ENCODE results near the gene SHISA9.

DNA sequence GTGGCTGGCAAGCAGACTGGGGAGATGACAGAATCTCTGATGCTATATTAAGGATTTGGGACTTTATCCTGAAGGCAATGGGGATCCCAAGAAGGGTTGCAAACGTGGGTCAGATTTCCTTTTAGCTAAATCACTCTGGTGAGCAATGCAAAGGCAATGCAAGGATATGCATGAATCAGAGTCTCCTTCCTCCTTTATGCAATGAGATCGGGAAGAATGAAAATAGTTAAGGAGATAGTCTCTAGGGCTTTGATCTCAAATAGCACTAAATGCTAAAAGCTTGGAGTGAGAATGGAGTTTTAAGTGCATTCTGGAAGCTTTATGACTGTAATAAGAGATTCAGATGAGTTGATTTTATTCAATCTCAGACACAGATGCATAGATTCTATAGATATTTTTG, 27.2 kb upstream of the SHISA9 start:
- TF ChIP-seq, protein P1, sequence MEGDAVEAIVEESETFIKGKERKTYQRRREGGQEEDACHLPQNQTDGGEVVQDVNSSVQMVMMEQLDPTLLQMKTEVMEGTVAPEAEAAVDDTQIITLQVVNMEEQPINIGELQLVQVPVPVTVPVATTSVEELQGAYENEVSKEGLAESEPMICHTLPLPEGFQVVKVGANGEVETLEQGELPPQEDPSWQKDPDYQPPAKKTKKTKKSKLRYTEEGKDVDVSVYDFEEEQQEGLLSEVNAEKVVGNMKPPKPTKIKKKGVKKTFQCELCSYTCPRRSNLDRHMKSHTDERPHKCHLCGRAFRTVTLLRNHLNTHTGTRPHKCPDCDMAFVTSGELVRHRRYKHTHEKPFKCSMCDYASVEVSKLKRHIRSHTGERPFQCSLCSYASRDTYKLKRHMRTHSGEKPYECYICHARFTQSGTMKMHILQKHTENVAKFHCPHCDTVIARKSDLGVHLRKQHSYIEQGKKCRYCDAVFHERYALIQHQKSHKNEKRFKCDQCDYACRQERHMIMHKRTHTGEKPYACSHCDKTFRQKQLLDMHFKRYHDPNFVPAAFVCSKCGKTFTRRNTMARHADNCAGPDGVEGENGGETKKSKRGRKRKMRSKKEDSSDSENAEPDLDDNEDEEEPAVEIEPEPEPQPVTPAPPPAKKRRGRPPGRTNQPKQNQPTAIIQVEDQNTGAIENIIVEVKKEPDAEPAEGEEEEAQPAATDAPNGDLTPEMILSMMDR (IDR thresholded peaks at IDR 0.05; ENCODE audit: low read depth, low read length, missing input control): no peak
- TF ChIP-seq SP1 (IDR thresholded peaks at IDR 0.05) (no peak), EGR1 (IDR thresholded peaks at IDR 0.05; ENCODE audit: low read depth in 2 of 2) (no peak), TAF1 (conservative IDR thresholded peaks at IDR 0.05) (no peak), FOXA1 (IDR thresholded peaks at IDR 0.05) (no peak), GABPA (IDR thresholded peaks at IDR 0.05 in 1 of 2, conservative IDR thresholded peaks at IDR 0.05 in 1 of 2) (no peak)
- TF ChIP-seq, protein P2, sequence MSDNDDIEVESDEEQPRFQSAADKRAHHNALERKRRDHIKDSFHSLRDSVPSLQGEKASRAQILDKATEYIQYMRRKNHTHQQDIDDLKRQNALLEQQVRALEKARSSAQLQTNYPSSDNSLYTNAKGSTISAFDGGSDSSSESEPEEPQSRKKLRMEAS (IDR thresholded peaks at IDR 0.05): no peak
- TF ChIP-seq, protein P3, sequence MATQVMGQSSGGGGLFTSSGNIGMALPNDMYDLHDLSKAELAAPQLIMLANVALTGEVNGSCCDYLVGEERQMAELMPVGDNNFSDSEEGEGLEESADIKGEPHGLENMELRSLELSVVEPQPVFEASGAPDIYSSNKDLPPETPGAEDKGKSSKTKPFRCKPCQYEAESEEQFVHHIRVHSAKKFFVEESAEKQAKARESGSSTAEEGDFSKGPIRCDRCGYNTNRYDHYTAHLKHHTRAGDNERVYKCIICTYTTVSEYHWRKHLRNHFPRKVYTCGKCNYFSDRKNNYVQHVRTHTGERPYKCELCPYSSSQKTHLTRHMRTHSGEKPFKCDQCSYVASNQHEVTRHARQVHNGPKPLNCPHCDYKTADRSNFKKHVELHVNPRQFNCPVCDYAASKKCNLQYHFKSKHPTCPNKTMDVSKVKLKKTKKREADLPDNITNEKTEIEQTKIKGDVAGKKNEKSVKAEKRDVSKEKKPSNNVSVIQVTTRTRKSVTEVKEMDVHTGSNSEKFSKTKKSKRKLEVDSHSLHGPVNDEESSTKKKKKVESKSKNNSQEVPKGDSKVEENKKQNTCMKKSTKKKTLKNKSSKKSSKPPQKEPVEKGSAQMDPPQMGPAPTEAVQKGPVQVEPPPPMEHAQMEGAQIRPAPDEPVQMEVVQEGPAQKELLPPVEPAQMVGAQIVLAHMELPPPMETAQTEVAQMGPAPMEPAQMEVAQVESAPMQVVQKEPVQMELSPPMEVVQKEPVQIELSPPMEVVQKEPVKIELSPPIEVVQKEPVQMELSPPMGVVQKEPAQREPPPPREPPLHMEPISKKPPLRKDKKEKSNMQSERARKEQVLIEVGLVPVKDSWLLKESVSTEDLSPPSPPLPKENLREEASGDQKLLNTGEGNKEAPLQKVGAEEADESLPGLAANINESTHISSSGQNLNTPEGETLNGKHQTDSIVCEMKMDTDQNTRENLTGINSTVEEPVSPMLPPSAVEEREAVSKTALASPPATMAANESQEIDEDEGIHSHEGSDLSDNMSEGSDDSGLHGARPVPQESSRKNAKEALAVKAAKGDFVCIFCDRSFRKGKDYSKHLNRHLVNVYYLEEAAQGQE (IDR thresholded peaks at IDR 0.05): no peak
